Kidney epithelial cell (primary cell): ENCODE results near the gene EFNA4. TPM values are rescaled to one million over a fixed set of nuclear protein-coding genes. Genes with fewer than 3 reads are reported as not detected.
A peak's percentile ranks its signal among the peaks of the same experiment; 100 is the strongest.

ENCODE experiments used
- DNase-seq: peaks from one replicate; pipeline ENCODE4 v3.0.0-alpha.2; 2010; ENCODE audit warnings: low read depth
- H3K27me3 ChIP-seq: 2 replicates; pipeline ENCODE4 v1.6.0; 2011; ENCODE audit warnings: low read length; ENCODE audit not compliant: control insufficient read depth, insufficient read depth
- H3K36me3 ChIP-seq: 2 replicates; pipeline ENCODE4 v1.5.1; 2011; ENCODE audit warnings: low read length; ENCODE audit not compliant: control insufficient read depth, insufficient read depth
- H3K4me3 ChIP-seq: 2 replicates; pipeline ENCODE4 v1.5.1; 2011; ENCODE audit warnings: low read depth, mild to moderate bottlenecking, control low read depth, low read length
- CTCF ChIP-seq: IDR thresholded peaks from 2 replicates; pipeline ENCODE4 v1.5.1; 2011; ENCODE audit warnings: mild to moderate bottlenecking, moderate library complexity, low read length, control low read depth, inconsistent platforms; ENCODE audit not compliant: insufficient read depth, poor library complexity, severe bottlenecking
- total RNA-seq: library from RNA; depleted of rRNA; stranded (reverse); fragments of >200 nt; gene quantifications from 2 replicates; pipeline ENCODE4 v1.2.3, GENCODE V29; 2015

The EFNA4 gene
- total RNA-seq, 1 donor from 2014 or later, result 16.8 TPM

DNA sequence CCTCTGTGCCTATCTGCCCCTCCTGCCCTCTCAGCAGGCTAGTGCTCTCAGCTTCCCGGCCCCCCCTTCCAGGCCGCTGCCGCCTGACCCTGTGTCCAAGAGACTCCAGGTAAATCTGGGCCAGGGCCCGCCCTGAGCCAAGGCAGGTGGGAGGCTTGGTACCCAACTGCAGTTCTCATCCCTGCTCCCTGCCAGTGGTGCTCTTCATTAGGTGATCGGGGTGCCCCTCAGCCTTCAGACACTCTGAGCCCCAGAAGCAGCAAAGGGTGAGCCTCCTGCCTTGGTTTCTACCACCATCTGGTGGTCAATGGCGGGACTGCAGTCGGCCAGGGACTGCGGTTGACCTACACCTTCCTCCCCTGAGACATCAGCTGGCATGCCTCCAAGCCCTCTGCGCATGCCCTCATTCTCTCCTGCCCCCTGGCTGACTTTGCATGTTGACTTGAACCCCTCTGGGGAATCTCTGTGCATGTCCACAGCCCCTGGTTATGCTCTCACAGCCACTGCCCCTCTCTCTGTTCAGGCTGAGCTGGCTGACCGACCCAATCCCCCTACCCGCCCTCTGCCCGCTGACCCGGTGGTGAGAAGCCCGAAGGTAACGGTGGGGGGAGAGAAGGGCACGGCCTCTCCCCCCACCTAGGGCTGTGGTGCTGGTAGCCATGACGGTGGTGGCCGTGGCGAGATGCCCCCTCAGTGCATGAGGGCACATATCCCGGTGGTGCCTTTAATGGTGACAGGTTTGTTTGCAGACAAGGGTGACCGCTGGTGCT is 2.0 kb upstream of the EFNA4 start:
- Histone ChIP-seq H3K4me3 (no peak overlapping the region), H3K36me3 (peaks cover 1% of the 10 kb centered on the region), H3K27me3 (no peaks in the 10 kb centered on the region)
- TF ChIP-seq CTCF, result peak; percentile 99
- no peak for DNase-seq

GRCh38 chr1:155062151-155062686 is 1.3 kb upstream of the EFNA4 start:
- Histone ChIP-seq H3K27me3 (no peaks in the 10 kb centered on the region), H3K4me3 (no peak overlapping the region), H3K36me3 (peaks cover 1% of the 10 kb centered on the region)
- no peak for DNase-seq
- TF ChIP-seq CTCF, result peak; percentile 19

DNA sequence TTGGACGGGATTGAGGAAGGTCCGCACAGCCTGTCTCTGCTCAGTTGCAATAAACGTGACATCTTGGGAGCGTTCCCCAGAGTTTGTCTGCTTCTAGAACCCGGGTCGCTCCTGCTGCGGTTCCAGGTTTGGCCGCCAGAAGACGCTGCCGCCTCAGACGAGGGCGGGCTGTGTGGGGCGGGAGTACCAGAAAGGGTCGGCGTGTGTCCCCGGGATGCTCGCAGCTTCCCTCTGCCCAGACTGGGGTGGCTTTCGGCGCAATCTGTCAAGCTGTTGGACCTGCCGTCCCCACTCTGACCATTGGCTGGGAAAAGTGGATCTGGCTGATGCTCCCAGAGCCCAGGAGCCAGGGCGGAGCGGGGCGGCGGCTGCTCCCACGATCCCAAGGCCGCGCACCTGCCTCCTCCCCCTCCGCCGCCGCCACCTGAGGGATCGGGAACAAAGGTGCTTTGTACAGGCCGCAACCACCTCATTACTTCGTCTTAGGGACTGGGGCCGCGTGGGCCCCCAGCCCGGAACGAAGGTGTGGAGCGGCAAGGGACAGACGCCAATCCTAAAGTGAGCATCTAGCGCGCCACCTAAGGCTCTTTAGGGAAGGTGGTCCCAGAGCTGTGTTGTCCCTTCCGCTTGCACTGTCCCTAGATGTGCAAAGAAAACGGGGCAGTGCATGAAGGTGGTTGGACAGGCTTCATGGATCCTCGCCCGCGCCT is 683 bp upstream of the EFNA4 start:
- H3K36me3 ChIP-seq, result no peaks in the 10 kb centered on the region
- TF ChIP-seq CTCF, result peak; percentile 95
- peak overlapping the region; percentile 11 for H3K4me3 ChIP-seq
- DNase-seq, result no peak
- no peaks in the 10 kb centered on the region for H3K27me3 ChIP-seq

DNA sequence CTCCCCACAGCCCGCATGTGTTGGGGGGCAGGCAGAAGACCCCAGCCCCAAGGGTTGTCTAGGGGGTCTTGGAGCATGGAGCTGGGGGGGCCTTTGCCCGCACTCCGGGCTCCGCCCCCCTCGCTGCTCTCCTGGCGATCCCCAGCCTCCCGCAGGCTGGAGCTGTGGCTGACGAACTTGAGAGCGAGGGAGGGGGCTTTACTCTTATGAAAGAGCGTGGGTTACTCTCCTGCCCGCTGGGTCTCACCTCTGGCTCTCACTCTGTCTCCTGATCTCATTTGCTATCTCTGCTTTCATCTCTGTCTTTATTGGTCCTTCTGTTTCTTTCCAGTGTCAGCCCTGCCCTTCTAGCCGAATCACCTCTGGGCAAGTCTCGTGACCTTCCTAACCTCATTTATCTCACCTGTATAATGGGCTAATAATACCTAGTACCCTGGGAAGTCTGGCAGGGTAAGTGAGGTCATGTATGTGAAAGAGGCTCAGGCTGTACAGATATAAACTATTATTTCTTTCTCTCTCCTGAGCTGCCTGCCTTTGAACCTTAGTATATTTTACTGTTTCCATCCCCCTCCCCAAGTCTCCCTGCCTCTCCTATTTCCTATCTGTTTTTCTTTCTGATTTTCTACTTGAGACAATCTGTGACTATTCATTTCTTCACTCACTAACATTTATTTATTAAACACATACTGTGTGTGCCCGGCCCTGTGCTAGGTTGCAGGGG is 731 bp downstream of the EFNA4 start:
- no peak for DNase-seq
- no peaks in the 10 kb centered on the region for H3K36me3 ChIP-seq
- peak overlapping the region; percentile 90 for H3K4me3 ChIP-seq
- no peak for TF ChIP-seq CTCF
- H3K27me3 ChIP-seq, result no peaks in the 10 kb centered on the region

GRCh38 chr1:155064832-155065429 is 1.4 kb downstream of the EFNA4 start:
- no peak for TF ChIP-seq CTCF
- Histone ChIP-seq H3K36me3 (no peaks in the 10 kb centered on the region), H3K4me3 (no peak overlapping the region), H3K27me3 (no peaks in the 10 kb centered on the region)
- DNase-seq, result no peak
